ENCODE measurements around the gene SPNS1.

GRCh38 chr16:28935924-28936783, 38.4 kb upstream of the SPNS1 start:
- TF ChIP-seq EP300 (IDR thresholded peaks at IDR 0.05) (no peak), POLR2A (IDR thresholded peaks at IDR 0.05) (no peak)
- TF ChIP-seq, protein P1, sequence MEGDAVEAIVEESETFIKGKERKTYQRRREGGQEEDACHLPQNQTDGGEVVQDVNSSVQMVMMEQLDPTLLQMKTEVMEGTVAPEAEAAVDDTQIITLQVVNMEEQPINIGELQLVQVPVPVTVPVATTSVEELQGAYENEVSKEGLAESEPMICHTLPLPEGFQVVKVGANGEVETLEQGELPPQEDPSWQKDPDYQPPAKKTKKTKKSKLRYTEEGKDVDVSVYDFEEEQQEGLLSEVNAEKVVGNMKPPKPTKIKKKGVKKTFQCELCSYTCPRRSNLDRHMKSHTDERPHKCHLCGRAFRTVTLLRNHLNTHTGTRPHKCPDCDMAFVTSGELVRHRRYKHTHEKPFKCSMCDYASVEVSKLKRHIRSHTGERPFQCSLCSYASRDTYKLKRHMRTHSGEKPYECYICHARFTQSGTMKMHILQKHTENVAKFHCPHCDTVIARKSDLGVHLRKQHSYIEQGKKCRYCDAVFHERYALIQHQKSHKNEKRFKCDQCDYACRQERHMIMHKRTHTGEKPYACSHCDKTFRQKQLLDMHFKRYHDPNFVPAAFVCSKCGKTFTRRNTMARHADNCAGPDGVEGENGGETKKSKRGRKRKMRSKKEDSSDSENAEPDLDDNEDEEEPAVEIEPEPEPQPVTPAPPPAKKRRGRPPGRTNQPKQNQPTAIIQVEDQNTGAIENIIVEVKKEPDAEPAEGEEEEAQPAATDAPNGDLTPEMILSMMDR (IDR thresholded peaks at IDR 0.05), result no peak
